Peyer's patch (tissue), 4 donors: Measurements from ENCODE around the gene CARNS1. TPM values are rescaled to one million over a fixed set of nuclear protein-coding genes. Genes with fewer than 3 reads are reported as not detected.
A peak's percentile ranks its signal among the peaks of the same experiment; 100 is the strongest.

ENCODE experiments used
- DNase-seq, 3 donors: peaks; one replicate each; pipeline ENCODE4 v3.0.0-alpha.2; 2017 to 2019
- H3K27ac ChIP-seq, 4 donors: fragments of 200-600 bp; sonication (generic); one replicate each; pipeline ENCODE4 v1.5.1; 2016 to 2019
- H3K27me3 ChIP-seq, 2 donors: fragments of 200-600 bp; sonication (generic); one replicate each; pipeline ENCODE4 v1.5.1; 2019
- H3K36me3 ChIP-seq, 3 donors: fragments of 200-600 bp; sonication (generic); one replicate each; pipeline ENCODE4 v1.5.1; 2016 to 2019
- H3K4me1 ChIP-seq, 4 donors: fragments of 200-600 bp; sonication (generic); one replicate each; pipeline ENCODE4 v1.5.1; 2016 to 2019
- H3K4me3 ChIP-seq, 4 donors: fragments of 200-600 bp; sonication (generic); 1 replicate in 3 of 4; 2 replicates in 1 of 4; pipeline ENCODE4 v1.5.1; 2016 to 2019; ENCODE audit warnings: mild to moderate bottlenecking in 1 of 4
- H3K9me3 ChIP-seq, 4 donors: fragments of 200-600 bp; sonication (generic); one replicate each; pipeline ENCODE4 v1.5.1; 2016 to 2019; ENCODE audit warnings: mild to moderate bottlenecking in 1 of 4
- POLR2A ChIP-seq, 2 donors: fragments of 450-650 bp; IDR thresholded peaks; one replicate each; pipeline ENCODE4 v1.5.1; 2017; ENCODE audit warnings: antibody characterized with exemption in 2 of 2, mild to moderate bottlenecking in 2 of 2, moderate library complexity in 2 of 2
- total RNA-seq, 4 donors: library from RNA; depleted of rRNA; stranded (reverse); fragments of >200 nt; gene quantifications; one replicate each; pipeline ENCODE4 v1.1.0, GENCODE V29; 2016
- TF ChIP-seq, protein P1 (sequence below), 6 experiments: fragments of 450-650 bp in 4 of 6; fragments of 200-600 bp in 2 of 6; sonication (generic) in 1 of 6; IDR thresholded peaks; one replicate each; pipeline ENCODE4 v1.5.1; 2017 to 2019; ENCODE audit warnings: antibody characterized with exemption in 6 of 6, mild to moderate bottlenecking in 3 of 6, moderate library complexity in 1 of 6

The CARNS1 gene
- total RNA-seq, 4 donors from 2014 or later = 0.54 to 1.2 (median 0.83) TPM; not detected in 1

DNA sequence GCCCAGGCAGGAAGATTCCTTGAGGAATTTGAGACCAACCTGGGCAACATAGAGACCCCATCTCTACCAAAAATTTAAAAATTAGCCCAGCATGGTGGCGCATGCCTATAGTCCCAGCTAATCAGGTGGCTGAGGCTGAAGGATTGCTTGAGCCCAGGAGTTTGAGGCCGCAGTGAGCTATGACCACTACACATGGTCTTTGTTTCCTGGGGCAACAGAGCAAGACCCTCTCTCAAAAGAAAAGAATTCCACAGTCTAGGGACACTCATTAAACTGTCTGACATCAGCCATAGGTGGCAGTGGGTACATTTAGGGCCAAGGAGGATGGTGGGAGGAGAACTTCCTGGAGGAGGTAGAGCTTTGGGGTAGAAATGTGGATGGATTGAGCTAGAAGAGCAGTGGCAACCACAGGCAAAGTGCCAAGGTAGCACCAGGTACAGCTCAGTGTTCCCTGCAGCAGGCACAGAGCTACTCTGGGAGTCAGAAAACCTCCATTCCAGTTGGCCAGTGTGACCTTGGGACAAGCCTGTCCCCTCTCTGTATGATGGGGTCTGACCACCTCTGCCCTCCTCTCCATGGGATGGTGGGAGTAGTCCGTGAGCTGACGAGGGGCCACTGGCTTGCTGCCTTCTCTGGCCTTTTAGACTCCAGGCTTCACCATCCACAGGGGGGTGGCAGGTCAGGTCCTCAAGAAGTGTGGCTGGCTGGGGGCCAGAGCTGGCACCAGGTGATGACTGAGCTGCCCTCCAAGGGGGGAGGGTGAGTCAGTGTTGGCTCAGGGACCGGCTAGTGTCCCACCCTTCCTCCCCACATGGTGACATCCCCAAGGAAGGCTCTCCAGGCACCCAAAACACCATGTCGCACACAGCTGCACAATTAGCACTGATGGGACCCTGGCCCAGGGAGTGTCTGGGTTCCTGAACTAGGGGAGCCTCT, 38.3 kb upstream of the CARNS1 start:
- H3K9me3 ChIP-seq = no peaks in the 10 kb centered on the region
- peaks cover 3 to 31% (median 18%) of the 10 kb centered on the region in 4 donors for H3K4me1 ChIP-seq
- H3K27me3 ChIP-seq = no peaks in the 10 kb centered on the region
- DNase-seq = no peak
- H3K36me3 ChIP-seq = no peaks in the 10 kb centered on the region
- no peak overlapping the region for H3K27ac ChIP-seq
- H3K4me3 ChIP-seq = no peak overlapping the region
- no peak for TF ChIP-seq POLR2A (IDR thresholded peaks at IDR 0.05)
- TF ChIP-seq, protein P1, sequence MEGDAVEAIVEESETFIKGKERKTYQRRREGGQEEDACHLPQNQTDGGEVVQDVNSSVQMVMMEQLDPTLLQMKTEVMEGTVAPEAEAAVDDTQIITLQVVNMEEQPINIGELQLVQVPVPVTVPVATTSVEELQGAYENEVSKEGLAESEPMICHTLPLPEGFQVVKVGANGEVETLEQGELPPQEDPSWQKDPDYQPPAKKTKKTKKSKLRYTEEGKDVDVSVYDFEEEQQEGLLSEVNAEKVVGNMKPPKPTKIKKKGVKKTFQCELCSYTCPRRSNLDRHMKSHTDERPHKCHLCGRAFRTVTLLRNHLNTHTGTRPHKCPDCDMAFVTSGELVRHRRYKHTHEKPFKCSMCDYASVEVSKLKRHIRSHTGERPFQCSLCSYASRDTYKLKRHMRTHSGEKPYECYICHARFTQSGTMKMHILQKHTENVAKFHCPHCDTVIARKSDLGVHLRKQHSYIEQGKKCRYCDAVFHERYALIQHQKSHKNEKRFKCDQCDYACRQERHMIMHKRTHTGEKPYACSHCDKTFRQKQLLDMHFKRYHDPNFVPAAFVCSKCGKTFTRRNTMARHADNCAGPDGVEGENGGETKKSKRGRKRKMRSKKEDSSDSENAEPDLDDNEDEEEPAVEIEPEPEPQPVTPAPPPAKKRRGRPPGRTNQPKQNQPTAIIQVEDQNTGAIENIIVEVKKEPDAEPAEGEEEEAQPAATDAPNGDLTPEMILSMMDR (IDR thresholded peaks at IDR 0.05) = no peak

DNA sequence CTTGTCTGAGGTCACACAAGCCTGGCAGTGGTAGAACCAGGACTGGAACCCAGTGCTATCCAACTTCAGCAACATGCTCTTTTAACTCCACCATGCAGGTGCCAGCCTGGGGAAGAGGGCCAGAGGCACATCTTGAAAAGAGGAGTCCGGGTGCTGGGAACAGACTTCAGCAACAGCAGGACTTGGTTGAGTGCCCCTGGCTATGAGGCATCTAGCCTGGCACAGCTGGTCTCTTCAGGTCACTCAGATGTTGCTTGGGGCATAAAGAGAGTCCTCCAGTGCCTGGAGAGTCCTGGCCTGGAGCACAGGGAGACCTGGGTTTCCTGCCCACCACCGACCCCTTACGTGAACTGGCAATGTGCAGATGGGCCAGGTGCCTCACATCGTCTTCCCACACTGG, 36.9 kb upstream of the CARNS1 start:
- no peaks in the 10 kb centered on the region for H3K36me3 ChIP-seq
- no peak overlapping the region for H3K27ac ChIP-seq
- no peaks in the 10 kb centered on the region for H3K9me3 ChIP-seq
- H3K4me1 ChIP-seq = peaks cover 3 to 30% (median 16%) of the 10 kb centered on the region in 4 donors
- TF ChIP-seq, protein P1 (IDR thresholded peaks at IDR 0.05) = no peak
- TF ChIP-seq POLR2A (IDR thresholded peaks at IDR 0.05) = no peak
- H3K27me3 ChIP-seq = no peaks in the 10 kb centered on the region
- no peak overlapping the region for H3K4me3 ChIP-seq
- DNase-seq = no peak

DNA sequence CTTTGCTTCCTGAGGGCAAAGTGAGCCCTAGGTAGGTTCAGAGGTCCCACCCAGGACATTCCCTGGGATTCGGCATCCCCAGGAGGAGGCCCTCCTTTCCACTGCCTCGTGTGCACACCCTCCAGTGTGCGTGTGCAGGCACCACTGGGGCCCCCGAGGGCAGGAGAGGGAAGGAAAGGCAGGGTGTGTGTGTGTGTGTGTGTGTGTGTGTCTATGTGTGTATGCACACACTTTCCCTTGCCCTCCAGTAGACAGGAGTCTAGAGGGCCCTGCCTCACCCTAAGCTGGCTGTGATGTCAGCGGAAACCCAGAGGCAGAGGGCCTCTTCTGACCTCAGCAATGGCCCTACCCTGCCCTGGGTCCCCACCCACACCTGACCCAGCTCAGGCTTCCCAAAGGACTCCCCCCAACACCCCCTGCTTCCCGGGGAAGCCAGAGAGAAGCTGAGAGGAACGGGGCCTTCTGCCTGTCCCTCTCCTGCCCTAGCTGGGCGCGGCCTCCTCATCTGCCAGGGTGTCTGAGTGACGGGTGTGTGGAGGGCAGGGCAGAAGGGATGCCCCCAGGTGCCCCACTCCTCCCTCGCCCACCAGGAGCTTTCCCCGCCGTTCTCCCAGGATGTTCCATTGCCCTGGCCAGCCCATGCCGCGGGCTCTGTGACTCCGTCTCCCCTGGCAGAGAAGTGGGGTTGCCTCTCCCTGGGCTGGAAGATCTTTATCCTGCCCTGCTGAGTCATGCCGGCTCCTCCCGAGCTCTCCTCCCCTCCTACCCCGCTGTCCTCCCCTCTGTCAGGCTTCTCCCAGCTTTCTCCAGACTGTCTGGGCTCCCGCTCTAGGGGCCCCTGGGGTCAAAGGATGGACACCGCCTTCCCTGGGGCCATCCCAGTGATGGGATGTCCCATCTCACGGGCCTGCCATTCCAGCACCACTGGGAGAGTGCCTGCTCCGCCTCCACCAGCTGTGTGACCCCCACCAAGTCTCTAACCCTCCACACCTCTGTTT, 36.1 kb upstream of the CARNS1 start:
- no peak overlapping the region for H3K4me3 ChIP-seq
- DNase-seq = peak in 1 of 3 donors; percentile 64
- no peaks in the 10 kb centered on the region for H3K36me3 ChIP-seq
- no peak overlapping the region for H3K27ac ChIP-seq
- peaks cover 3 to 22% (median 11%) of the 10 kb centered on the region in 4 donors for H3K4me1 ChIP-seq
- TF ChIP-seq, protein P1 (IDR thresholded peaks at IDR 0.05) = no peak
- no peak for TF ChIP-seq POLR2A (IDR thresholded peaks at IDR 0.05)
- no peaks in the 10 kb centered on the region for H3K9me3 ChIP-seq
- H3K27me3 ChIP-seq = no peaks in the 10 kb centered on the region

DNA sequence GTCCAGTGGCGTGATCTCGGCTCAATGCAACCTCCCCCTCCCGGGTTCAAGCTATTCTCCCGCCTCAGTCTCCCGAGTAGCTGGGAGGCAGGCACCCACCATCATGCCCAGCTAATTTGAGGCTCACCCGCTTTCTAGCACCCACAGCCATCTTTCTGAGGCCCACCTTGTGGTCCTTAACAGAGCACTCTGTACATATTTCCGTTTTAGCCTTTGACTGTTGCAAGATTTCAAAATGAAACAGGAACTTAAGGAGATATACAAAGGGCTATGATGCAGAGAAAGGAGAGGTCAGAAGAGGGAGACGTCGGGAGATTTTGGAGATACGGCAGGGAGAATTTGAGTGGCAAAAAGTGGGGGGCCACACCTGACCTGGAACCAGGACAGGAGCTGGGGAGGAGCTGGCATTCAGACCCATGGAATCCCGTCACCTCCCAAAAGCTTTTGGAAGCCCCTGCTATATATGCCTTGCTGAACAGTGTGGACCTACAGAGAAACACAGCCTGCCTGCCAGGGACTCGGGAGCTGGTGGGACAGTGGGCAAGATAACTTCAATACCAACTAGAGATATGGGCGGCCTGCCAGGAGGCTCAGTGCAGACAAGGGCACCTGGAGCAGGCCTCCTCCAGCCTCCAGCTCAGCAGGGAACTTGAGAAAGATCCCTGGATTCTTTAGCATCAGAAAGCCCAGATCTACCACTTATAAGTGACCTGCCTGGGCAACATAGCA, 34.1 kb upstream of the CARNS1 start:
- Histone ChIP-seq H3K27me3 (no peaks in the 10 kb centered on the region), H3K36me3 (no peaks in the 10 kb centered on the region), H3K4me3 (no peak overlapping the region), H3K9me3 (no peaks in the 10 kb centered on the region), H3K27ac (peak overlapping the region in 2 of 4 donors; percentile 57 to 75), H3K4me1 (peaks cover 0 to 10% (median 7%) of the 10 kb centered on the region in 4 donors)
- no peak for DNase-seq
- TF ChIP-seq, protein P1 (IDR thresholded peaks at IDR 0.05) = no peak
- no peak for TF ChIP-seq POLR2A (IDR thresholded peaks at IDR 0.05)
